A204.1 (cell line): ENCODE results near the gene SPTLC2.
"Not testable (repeated sequence)": the region's sequence is repeated elsewhere in the genome, so short reads cannot be mapped to it uniquely, and the experiment has no call there.

Experiments
- FAIRE-seq: peaks from 2 replicates; lab custom pipeline; 2012; peaks lifted over from hg19 to GRCh38; lab: Jason Lieb, UNC

SPTLC2 gene

GRCh38 chr14:77547512-77548180 is 68.8 kb downstream of the SPTLC2 start:
- no peak for FAIRE-seq

GRCh38 chr14:77545171-77545570 is 71.3 kb downstream of the SPTLC2 start:
- not testable (repeated sequence) for FAIRE-seq

- FAIRE-seq = no peak
These were observed 71.9 kb downstream of the SPTLC2 start for GRCh38 chr14:77544571-77544970.

- FAIRE-seq = no peak
These were observed 72.7 kb downstream of the SPTLC2 start for GRCh38 chr14:77543637-77544334.

- FAIRE-seq = no peak
These were observed 73.2 kb downstream of the SPTLC2 start for GRCh38 chr14:77543240-77543551.

GRCh38 chr14:77542421-77543239 is 73.8 kb downstream of the SPTLC2 start:
- no peak for FAIRE-seq

- FAIRE-seq = no peak
These were observed 74.5 kb downstream of the SPTLC2 start for GRCh38 chr14:77541905-77542304.

GRCh38 chr14:77536951-77537350 is 79.5 kb downstream of the SPTLC2 start:
- not testable (repeated sequence) for FAIRE-seq

GRCh38 chr14:77531071-77531470 is 85.4 kb downstream of the SPTLC2 start:
- FAIRE-seq = no peak

- FAIRE-seq = no peak
These were observed 86.5 kb downstream of the SPTLC2 start for GRCh38 chr14:77529963-77530362.

- no peak for FAIRE-seq
These were observed 87.2 kb downstream of the SPTLC2 start for GRCh38 chr14:77529213-77529612.

GRCh38 chr14:77528701-77529100 is 87.7 kb downstream of the SPTLC2 start:
- FAIRE-seq = not testable (repeated sequence)

GRCh38 chr14:77526266-77526665 is 90.2 kb downstream of the SPTLC2 start:
- FAIRE-seq = no peak

- FAIRE-seq = no peak
These were observed 91.9 kb downstream of the SPTLC2 start for GRCh38 chr14:77524536-77524935.

- FAIRE-seq = no peak
These were observed 93.3 kb downstream of the SPTLC2 start for GRCh38 chr14:77523109-77523508.

GRCh38 chr14:77520555-77520954 is 95.9 kb downstream of the SPTLC2 start:
- FAIRE-seq = no peak

GRCh38 chr14:77516126-77516525 is 100.3 kb downstream of the SPTLC2 start:
- no peak for FAIRE-seq

GRCh38 chr14:77511486-77512162 is 104.8 kb downstream of the SPTLC2 start:
- no peak for FAIRE-seq

GRCh38 chr14:77509366-77509765 is 107.1 kb downstream of the SPTLC2 start:
- FAIRE-seq = no peak

GRCh38 chr14:77508876-77509275 is 107.6 kb downstream of the SPTLC2 start:
- FAIRE-seq = no peak

GRCh38 chr14:77508249-77508648 is 108.2 kb downstream of the SPTLC2 start:
- FAIRE-seq = no peak

- no peak for FAIRE-seq
These were observed 108.7 kb downstream of the SPTLC2 start for GRCh38 chr14:77507762-77508161.

GRCh38 chr14:77505031-77505430 is 111.4 kb downstream of the SPTLC2 start:
- no peak for FAIRE-seq
